Epidermal melanocyte (primary cell): ENCODE data around the gene SELPLG.
"Not testable (repeated sequence)": the region's sequence is repeated elsewhere in the genome, so short reads cannot be mapped to it uniquely, and the experiment has no call there.

ENCODE experiments used
- DNase-seq: peaks from one replicate; pipeline ENCODE4 v3.0.0; 2011; ENCODE audit warnings: low spot score; ENCODE audit not compliant: insufficient read length

SELPLG gene

GRCh38 chr12:108655812-108656175 lies 22.1 kb upstream of the SELPLG start:
- not testable (repeated sequence) for DNase-seq

- not testable (repeated sequence) for DNase-seq
Observed at GRCh38 chr12:108654622-108655021, 20.9 kb upstream of the SELPLG start.

- no peak for DNase-seq
Observed at GRCh38 chr12:108653922-108654321, 20.2 kb upstream of the SELPLG start.

GRCh38 chr12:108653082-108653516 lies 19.4 kb upstream of the SELPLG start:
- DNase-seq, result no peak

GRCh38 chr12:108650083-108650482 lies 16.4 kb upstream of the SELPLG start:
- no peak for DNase-seq

GRCh38 chr12:108649669-108650068 lies 16.0 kb upstream of the SELPLG start:
- no peak for DNase-seq

GRCh38 chr12:108649126-108649525 lies 15.4 kb upstream of the SELPLG start:
- no peak for DNase-seq

- DNase-seq, result no peak
Observed at GRCh38 chr12:108648371-108648770, 14.7 kb upstream of the SELPLG start.

GRCh38 chr12:108647585-108648287 lies 14.0 kb upstream of the SELPLG start:
- no peak for DNase-seq

- DNase-seq, result no peak
Observed at GRCh38 chr12:108646600-108647579, 13.2 kb upstream of the SELPLG start.

GRCh38 chr12:108645686-108646599 lies 12.2 kb upstream of the SELPLG start:
- DNase-seq, result no peak

- DNase-seq, result no peak
Observed at GRCh38 chr12:108644811-108645120, 11.1 kb upstream of the SELPLG start.

- no peak for DNase-seq
Observed at GRCh38 chr12:108643941-108644810, 10.5 kb upstream of the SELPLG start.

GRCh38 chr12:108642899-108643654 lies 9.4 kb upstream of the SELPLG start:
- no peak for DNase-seq

- no peak for DNase-seq
Observed at GRCh38 chr12:108642269-108642870, 8.7 kb upstream of the SELPLG start.

GRCh38 chr12:108641446-108642268 lies 8.0 kb upstream of the SELPLG start:
- no peak for DNase-seq

- DNase-seq, result no peak
Observed at GRCh38 chr12:108640802-108641445, 7.2 kb upstream of the SELPLG start.
